GM12878 (cell line): ENCODE measurements around the gene MTHFD1L. TPM values are rescaled to one million over a fixed set of nuclear protein-coding genes. Genes with fewer than 3 reads are reported as not detected.

Source experiments
- ATAC-seq: fragments of 200-7000 bp; cut with Tn5 transposase; 3 replicates; pipeline ENCODE4 v1.9.1; 2020; ENCODE audit warnings: mild to moderate bottlenecking, moderate library complexity
- BruUV-seq: library from RNA; stranded (reverse); fragments of 400-500 nt; replicated peaks from 2 replicates; lab custom pipeline; 2021; lab: Mats Ljungman, UMichigan
- CTCF ChIA-PET: fragments of 300-600 bp; sonication (Branson Sonifier 250); formaldehyde crosslinking; extraction: SDS; loops from one replicate; lab custom pipeline; 2021; ENCODE audit warnings: inconsistent platforms; lab: Yijun Ruan, JAX
- POLR2A ChIA-PET: fragments of 350-600 bp; formaldehyde crosslinking; extraction: SDS; loops from one replicate; lab custom pipeline; 2021; ENCODE audit warnings: inconsistent platforms; lab: Charles Lee
- RAD21 ChIA-PET: fragments of 300-600 bp; sonication (Branson Sonifier 250); formaldehyde crosslinking; loops from one replicate; lab custom pipeline; 2023; ENCODE audit warnings: antibody characterized with exemption; ENCODE audit not compliant: unreplicated experiment; lab: Charles Lee
- SMC1A ChIA-PET: fragments of 300-600 bp; sonication (Branson Sonifier 250); formaldehyde crosslinking; loops from one replicate; lab custom pipeline; 2023; ENCODE audit not compliant: unreplicated experiment, uncharacterized antibody; lab: Charles Lee
- DNase-seq: peaks from one replicate; pipeline ENCODE4 v3.0.0-alpha.2; 2011; ENCODE audit warnings: low read depth, low spot score
- FAIRE-seq: peaks from 3 replicates; lab custom pipeline; 2011; peaks lifted over from hg19 to GRCh38; lab: Jason Lieb, UNC
- H2AFZ ChIP-seq: 2 replicates; pipeline ENCODE4 v1.6.0; 2011; ENCODE audit warnings: low read depth, low read length, control low read depth; ENCODE audit not compliant: control insufficient read depth
- H3K27ac ChIP-seq: 2 replicates; pipeline ENCODE4 v1.5.1; 2011; ENCODE audit warnings: control low read depth; ENCODE audit not compliant: control insufficient read depth, insufficient read depth
- H3K27me3 ChIP-seq, 2 experiments: replicated peaks in 1 of 2; 2 replicates each; pipeline versions ENCODE4 v1.6.0 to v1.6.1; 2011; ENCODE audit warnings: low read length in 1 of 2; ENCODE audit not compliant: control insufficient read depth in 2 of 2, insufficient read depth in 2 of 2
- H3K36me3 ChIP-seq, 2 experiments: 2 replicates each; pipeline ENCODE4 v1.5.1; 2011; ENCODE audit warnings: low read length in 1 of 2; ENCODE audit not compliant: control insufficient read depth in 2 of 2, insufficient read depth in 2 of 2
- H3K4me1 ChIP-seq: 2 replicates; pipeline ENCODE4 v1.6.1; 2011; ENCODE audit warnings: mild to moderate bottlenecking, low read length, moderate library complexity, mixed read lengths; ENCODE audit not compliant: control insufficient read depth, insufficient read depth
- H3K4me2 ChIP-seq: 2 replicates; pipeline ENCODE4 v1.6.0; 2011; ENCODE audit warnings: control low read depth; ENCODE audit not compliant: control insufficient read depth, insufficient read depth
- H3K4me3 ChIP-seq: fragments of 200-600 bp; sonication (generic); 2 replicates; pipeline ENCODE4 v1.5.1; 2016
- H3K79me2 ChIP-seq: 2 replicates; pipeline ENCODE4 v1.6.0; 2011; ENCODE audit warnings: low read length; ENCODE audit not compliant: control insufficient read depth, insufficient read depth
- H3K9ac ChIP-seq: 2 replicates; pipeline ENCODE4 v1.8.0; 2011; ENCODE audit warnings: low read length, control low read depth, mixed read lengths; ENCODE audit not compliant: control insufficient read depth, insufficient read depth
- H3K9me3 ChIP-seq: replicated peaks from 3 replicates; pipeline ENCODE4 v1.5.1; 2011; ENCODE audit warnings: mild to moderate bottlenecking, low read length; ENCODE audit not compliant: control insufficient read depth, insufficient read depth
- H4K20me1 ChIP-seq: 2 replicates; pipeline ENCODE4 v1.6.0; 2011; ENCODE audit not compliant: control insufficient read depth, insufficient read depth
- DPF2 ChIP-seq: fragments of 450-650 bp; IDR thresholded peaks from 2 replicates; pipeline ENCODE4 v1.6.1; 2017; ENCODE audit warnings: mild to moderate bottlenecking
- EP300 ChIP-seq, 2 experiments: fragments of 150-350 bp in 1 of 2; IDR thresholded peaks; 2 replicates each; pipeline ENCODE4 v1.6.1; 2011 to 2012; ENCODE audit warnings: low read depth in 2 of 2, low read length in 2 of 2, borderline replicate concordance in 1 of 2, improper control_type of control experiment in 1 of 2, inconsistent platforms in 1 of 2; ENCODE audit not compliant: control insufficient read depth in 1 of 2
- MAX ChIP-seq: IDR thresholded peaks from 2 replicates; pipeline ENCODE4 v1.6.1; 2012; ENCODE audit warnings: low read depth, low read length, improper control_type of control experiment
- PAX5 ChIP-seq: IDR thresholded peaks from 2 replicates; pipeline ENCODE4 v1.6.1; 2011; ENCODE audit warnings: low read depth, low read length, borderline replicate concordance
- RELA ChIP-seq: fragments of 450-650 bp; IDR thresholded peaks from 2 replicates; pipeline ENCODE4 v1.8.0; 2014; ENCODE audit warnings: borderline replicate concordance; ENCODE audit not compliant: partially characterized antibody
- SUZ12 ChIP-seq: fragments of 200-600 bp; sonication (generic); IDR thresholded peaks from one replicate; pipeline ENCODE4 v1.6.1; 2018; ENCODE audit warnings: antibody characterized with exemption, mild to moderate bottlenecking; ENCODE audit not compliant: unreplicated experiment
- YBX1 ChIP-seq: fragments of 450-650 bp; IDR thresholded peaks from 2 replicates; pipeline ENCODE4 v1.6.1; 2016; ENCODE audit warnings: antibody characterized with exemption
- ZNF217 ChIP-seq: fragments of 450-650 bp; IDR thresholded peaks from 2 replicates; pipeline ENCODE4 v1.6.1; 2017; ENCODE audit warnings: antibody characterized with exemption, mild to moderate bottlenecking
- WGBS: methylation state at CpG from one replicate; pipeline ENCODE4 v1.1.6; 2016; ENCODE audit warnings: low lambda C conversion rate; ENCODE audit not compliant: insufficient replicate concordance, insufficient coverage; ENCODE audit errors: missing lambda C conversion rate; 5-methylcytosine and 5-hydroxymethylcytosine counted together
- in situ Hi-C: fragments of 300-500 bp; cut with MboI; formaldehyde crosslinking; loops from 9 replicates; pipeline ENCODE4 v1.14.3; 2018; ENCODE audit warnings: mixed read lengths
- intact Hi-C: fragments of 100-400 bp; cut with micrococcal nuclease; formaldehyde crosslinking; loops from one replicate; pipeline ENCODE4 v1.14.2; 2022; ENCODE audit not compliant: unreplicated experiment
- polyA plus RNA-seq, 11 experiments: library from polyadenylated mRNA; depleted of rRNA in 4 of 11; unstranded in 6 of 11; stranded (reverse) in 5 of 11; fragments of >200 nt; fragmentation: Nextera tagmentation in 4 of 11; fragmentation: Illumina TruSeq in 1 of 11; extraction: Ambion mirVana in 4 of 11; extraction: Trizol in 1 of 11; gene quantifications; 1 replicate in 1 of 11; 2 replicates in 10 of 11; pipeline versions ENCODE4 v1.2.1 to v1.2.3, GENCODE V29; 2011 to 2016; ENCODE audit warnings: inconsistent platforms in 2 of 11, missing spikeins in 2 of 11, low read depth in 1 of 11
- total RNA-seq, 4 experiments: library from RNA; depleted of rRNA in 3 of 4; stranded (reverse); fragments of >200 nt in 3 of 4; fragmentation: Illumina TruSeq in 1 of 4; extraction: Trizol in 1 of 4; gene quantifications; 2 replicates each; pipeline versions ENCODE4 v1.2.1 to v1.2.3, GENCODE V29; 2013 to 2021

Gene MTHFD1L
- total and polyA plus RNA-seq, 10 of the 15 experiments (the other 5 are each of a cell fraction or from before 2014, with no cell fraction given), result 11.7 to 75.5 (median 28.8) TPM

- TF ChIP-seq YBX1, result no peak
- TF ChIP-seq EP300 (IDR thresholded peaks at IDR 0.05; ENCODE audit: borderline replicate concordance in 1 of 2, control insufficient read depth in 1 of 2, low read depth in 2 of 2, low read length in 2 of 2), result no peak
- no peak for TF ChIP-seq ZNF217
- TF ChIP-seq MAX, result no peak
- no peak for TF ChIP-seq PAX5
- TF ChIP-seq RELA, result no peak
- TF ChIP-seq, all 136 proteins: peak for 0
Measured at GRCh38 chr6:151067684-151068596, 202.4 kb downstream of the MTHFD1L start (continued).

- Histone ChIP-seq H3K36me3 (peaks cover 0 to 8% of the 10 kb centered on the region in 2 experiments; a peak in 2 of 4 replicates), H3K79me2 (no peaks in the 10 kb centered on the region), H3K9ac (no peak overlapping the region), H3K9me3 (peaks cover 1% of the 10 kb centered on the region; the same call in 1 of the 3 replicates), H3K27me3 (no peaks in the 10 kb centered on the region), H4K20me1 (no peaks in the 10 kb centered on the region), H3K4me3 (no peak overlapping the region), H2AFZ (no peak overlapping the region), H3K4me1 (no peaks in the 10 kb centered on the region), H3K4me2 (no peak overlapping the region), H3K27ac (no peak overlapping the region)
- TF ChIP-seq DPF2 (no peak), SUZ12 (no peak)
- no TSS peak for BruUV-seq
- ChIA-PET SMC1A (no interaction called here), POLR2A (no interaction called here), RAD21 (no interaction called here), CTCF (no interaction called here)
- FAIRE-seq (no peak), DNase-seq (no peak), ATAC-seq (no peak)
- 86% methylated on average over 6 of the region's 6 CpGs for WGBS
- in situ Hi-C loops (no loop called here), intact Hi-C loops (no loop called here)
Measured at GRCh38 chr6:151068761-151069312, 203.3 kb downstream of the MTHFD1L start.
